Left colon (tissue), 2 donors: ENCODE measurements around the gene TPCN2. TPM values are rescaled to one million over a fixed set of nuclear protein-coding genes. Genes with fewer than 3 reads are reported as not detected.

Source experiments
- ATAC-seq: fragments of 200-7000 bp; cut with Tn5 transposase; one replicate; pipeline ENCODE4 v1.9.1; 2020; ENCODE audit warnings: mild to moderate bottlenecking, moderate library complexity
- DNase-seq, 2 donors: peaks; one replicate each; pipeline ENCODE4 v3.0.0-alpha.2; 2020
- intact Hi-C, 2 donors: fragments of 100-400 bp; cut with DNase I in 1 of 2; cut with micrococcal nuclease in 1 of 2; formaldehyde crosslinking; loops; one replicate each; pipeline versions ENCODE4 v1.11.2 to v1.14.0; 2022; cut with DNase I, micrococcal nuclease
- total RNA-seq, 2 donors: library from RNA; stranded (reverse); fragmentation: NEBNext Ultra II Directional; extraction: Animal tissue kit (Norgen Biotek cat#: 25700); gene quantifications; one replicate each; pipeline ENCODE4 v1.2.1, GENCODE V29; 2021
- donor health status: DM: no; HTN: no; CAD: no.
- donor health status: DM: yes; HTN: yes; CAD: no.

TPCN2 gene
- total RNA-seq, 2 donors from 2014 or later, result 17.1 to 17.6 TPM

DNA sequence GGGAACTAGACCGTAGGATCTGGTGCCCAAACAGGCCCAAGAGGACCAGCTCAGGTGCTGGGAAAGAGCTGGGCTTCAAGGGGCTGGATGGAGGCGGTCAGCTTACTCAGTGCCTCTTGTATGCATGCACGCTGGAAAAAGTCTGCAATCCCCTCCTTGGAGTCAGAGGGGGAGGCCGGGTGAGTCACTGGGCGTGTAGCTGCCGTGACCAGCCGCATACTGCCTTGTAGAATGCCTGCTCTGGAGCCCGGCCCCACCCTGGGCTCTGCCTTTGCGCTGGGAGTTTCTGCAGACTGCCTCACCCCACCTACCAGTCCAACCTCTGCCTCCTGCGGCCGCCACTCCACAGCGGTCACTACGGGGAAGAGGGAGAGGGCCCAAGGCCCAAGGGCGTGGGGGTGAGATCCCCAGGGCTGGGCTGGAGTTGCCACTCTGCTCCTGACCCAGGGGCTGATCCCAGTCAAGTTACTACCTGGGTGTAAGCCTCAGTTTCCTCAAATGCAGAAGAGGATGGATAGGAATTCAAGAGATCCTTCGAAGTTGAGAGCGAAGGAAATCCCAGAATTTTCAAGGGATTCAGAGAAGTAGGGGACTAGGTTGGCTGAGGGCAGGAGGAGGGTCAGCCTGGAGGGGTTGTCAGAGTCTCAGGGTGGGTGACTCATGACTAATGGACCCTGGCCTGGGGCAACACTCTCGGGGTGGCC lies 39.8 kb upstream of the TPCN2 start:
- intact Hi-C loops, result loop anchor here in 1 of 2 donors (10.0 kb wide), 1 partner anchor 64 kb away; no protein-coding TSS in a partner anchor
- DNase-seq, result peak; percentile 78 to 84
- peak; percentile 86 for ATAC-seq

GRCh38 chr11:69009441-69010211 lies 39.1 kb upstream of the TPCN2 start:
- intact Hi-C loops, result loop anchor here in 1 of 2 donors (10.0 kb wide), 1 partner anchor 65 kb away; no protein-coding TSS in a partner anchor
- ATAC-seq (no peak), DNase-seq (no peak)

DNA sequence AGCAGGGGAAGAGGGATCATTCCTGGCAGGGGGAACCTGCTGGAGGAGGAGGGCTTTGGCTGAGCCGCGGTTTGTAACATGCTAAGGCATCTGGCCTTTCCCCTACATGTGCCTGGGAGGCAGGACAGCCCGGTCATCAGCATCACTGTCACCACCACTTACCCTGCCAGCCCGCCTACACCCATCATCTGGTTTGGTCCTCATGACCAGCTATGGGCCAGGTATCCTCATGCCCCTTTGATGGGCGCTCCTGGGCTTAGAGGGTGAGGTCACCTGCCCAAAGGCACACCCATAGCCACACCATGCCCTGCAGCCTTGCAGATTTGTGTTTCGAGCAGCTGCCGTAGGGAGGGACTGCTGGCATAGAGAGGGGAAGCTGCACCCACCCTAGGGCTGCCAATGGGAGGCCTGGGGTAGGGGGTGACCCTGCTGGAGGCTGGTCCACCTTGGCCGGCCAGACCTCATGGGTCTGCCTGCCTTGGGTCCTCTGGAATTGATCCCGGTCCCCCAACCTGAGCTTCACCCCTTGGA lies 38.3 kb upstream of the TPCN2 start:
- no peak for ATAC-seq
- no peak for DNase-seq
- intact Hi-C loops, result no loop called here

GRCh38 chr11:69010964-69011623 lies 37.6 kb upstream of the TPCN2 start:
- ATAC-seq (peak; percentile 82), DNase-seq (peak; percentile 75 to 76)
- intact Hi-C loops, result no loop called here

GRCh38 chr11:69011624-69012091 lies 37.1 kb upstream of the TPCN2 start:
- no peak for ATAC-seq
- intact Hi-C loops, result no loop called here
- DNase-seq, result peak in 1 of 2 donors; percentile 22

DNA sequence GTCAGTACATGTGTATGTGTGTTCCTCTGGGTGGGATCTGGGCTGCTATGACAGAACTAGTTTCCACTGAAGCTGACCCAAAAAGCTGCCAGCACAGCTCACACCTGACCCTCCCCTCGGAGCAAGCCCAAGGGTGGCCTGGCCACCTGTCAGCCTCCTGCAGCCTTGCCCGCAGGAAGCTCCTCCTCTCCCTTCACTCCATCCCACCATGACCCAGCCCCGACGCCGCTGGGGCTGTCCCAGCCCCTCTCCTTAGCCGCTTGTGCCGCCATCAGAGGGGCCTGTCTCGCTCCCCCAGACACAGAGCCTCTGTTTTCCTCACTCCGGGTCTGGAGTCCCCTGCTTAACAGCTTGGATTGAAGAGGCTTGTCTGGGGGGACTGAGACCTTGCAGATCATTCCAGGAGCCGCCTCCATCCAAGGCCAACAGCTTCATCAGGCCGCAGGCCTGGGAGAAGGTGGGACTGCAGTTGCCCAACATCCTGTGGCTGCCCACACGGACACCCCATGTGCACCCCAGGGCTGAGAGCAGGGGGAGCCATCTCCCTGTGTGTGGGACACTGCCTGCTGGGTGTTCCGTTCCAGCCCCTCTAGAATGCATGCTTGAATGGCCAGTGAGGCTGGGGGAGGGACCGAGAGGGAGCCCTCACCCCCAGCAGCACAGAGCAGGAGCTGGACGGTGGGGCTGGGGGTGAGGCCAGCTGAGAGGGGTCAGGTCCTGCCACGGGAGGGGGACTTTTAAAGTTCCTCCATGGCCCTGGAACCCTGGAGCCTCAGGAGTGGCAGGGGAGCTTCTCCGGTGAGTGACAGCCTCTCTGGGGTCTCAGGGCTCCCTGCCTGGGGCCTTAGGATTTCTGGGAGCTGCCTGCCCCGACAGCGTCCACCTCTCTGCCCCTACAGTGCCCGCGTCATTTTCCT lies 36.4 kb upstream of the TPCN2 start:
- DNase-seq (no peak), ATAC-seq (no peak)
- intact Hi-C loops, result no loop called here

- DNase-seq (peak; percentile 78 to 92), ATAC-seq (peak; percentile 2)
- intact Hi-C loops, result no loop called here
Measured at GRCh38 chr11:69013009-69013951, 35.5 kb upstream of the TPCN2 start, which contains the start of gene MRGPRF. Gene MRGPRF (minus strand): TSS chr11:69013246. CDS start chr11:69009901, 3,345 bp downstream.

DNA sequence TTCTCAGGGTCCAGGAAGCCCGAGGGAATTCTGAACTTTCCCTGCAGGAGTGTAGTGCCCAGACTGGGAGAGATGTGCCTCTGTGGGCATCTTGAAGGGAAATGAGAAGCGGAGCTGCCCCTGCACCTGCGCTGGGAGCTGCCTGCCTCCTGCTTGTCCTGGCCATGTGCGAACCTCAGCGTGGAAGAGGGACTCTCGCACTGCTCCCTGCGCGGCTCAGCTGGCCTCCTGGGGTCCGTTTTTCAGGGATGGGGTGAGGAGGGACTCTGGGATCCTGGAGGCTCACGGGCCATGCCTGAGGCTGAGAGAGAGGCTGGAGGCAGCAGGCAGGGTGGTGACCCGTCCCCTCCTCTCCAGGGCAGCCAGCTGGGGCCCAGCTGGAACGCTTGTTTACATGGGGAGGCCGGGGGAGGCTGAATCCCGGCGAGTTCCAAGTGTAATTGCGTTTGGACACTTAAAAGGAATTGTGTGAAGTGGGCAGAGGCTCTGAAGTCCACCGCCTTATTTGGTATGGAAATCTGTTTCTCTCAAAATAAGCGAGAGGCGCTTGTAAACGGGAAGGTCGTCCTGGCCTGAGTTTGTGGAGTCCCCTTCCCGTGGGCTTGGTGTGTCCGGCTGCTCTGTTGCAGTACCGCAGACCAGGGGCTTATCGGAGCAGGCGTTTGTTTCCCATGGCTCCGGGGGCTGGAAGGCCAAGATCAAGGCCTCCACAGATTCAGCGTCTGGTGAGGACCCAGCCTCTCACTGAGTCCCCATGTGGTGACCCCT lies 34.5 kb upstream of the TPCN2 start:
- intact Hi-C loops, result no loop called here
- no peak for ATAC-seq
- peak; percentile 45 to 81 for DNase-seq

GRCh38 chr11:69014898-69015549 lies 33.7 kb upstream of the TPCN2 start:
- ATAC-seq (no peak), DNase-seq (no peak)
- intact Hi-C loops, result no loop called here

- no peak for DNase-seq
- intact Hi-C loops, result no loop called here
- no peak for ATAC-seq
Measured at GRCh38 chr11:69017951-69018350, 30.8 kb upstream of the TPCN2 start.

DNA sequence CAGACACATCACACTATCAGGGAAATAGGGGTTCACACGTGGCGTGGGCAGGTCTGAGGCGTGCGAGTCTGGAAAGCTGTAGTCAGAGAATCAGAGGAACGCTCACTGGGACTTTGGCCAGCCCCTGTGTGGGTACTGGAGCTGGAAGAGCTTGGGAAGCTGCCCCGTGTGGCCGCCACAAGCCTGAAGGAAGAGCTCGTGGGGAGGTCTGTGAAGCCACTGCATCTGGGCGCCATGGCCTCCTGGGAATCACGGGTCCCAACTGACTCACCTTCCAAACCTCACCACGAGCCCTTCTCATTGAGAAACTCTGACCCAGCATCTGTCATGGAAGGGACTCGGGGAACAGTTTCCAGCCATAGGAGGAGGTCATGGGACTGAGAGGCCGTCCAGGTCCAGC lies 29.8 kb upstream of the TPCN2 start:
- intact Hi-C loops, result no loop called here
- no peak for ATAC-seq
- DNase-seq, result no peak

- intact Hi-C loops, result no loop called here
- ATAC-seq (no peak), DNase-seq (no peak)
Measured at GRCh38 chr11:69022260-69022659, 26.5 kb upstream of the TPCN2 start.

DNA sequence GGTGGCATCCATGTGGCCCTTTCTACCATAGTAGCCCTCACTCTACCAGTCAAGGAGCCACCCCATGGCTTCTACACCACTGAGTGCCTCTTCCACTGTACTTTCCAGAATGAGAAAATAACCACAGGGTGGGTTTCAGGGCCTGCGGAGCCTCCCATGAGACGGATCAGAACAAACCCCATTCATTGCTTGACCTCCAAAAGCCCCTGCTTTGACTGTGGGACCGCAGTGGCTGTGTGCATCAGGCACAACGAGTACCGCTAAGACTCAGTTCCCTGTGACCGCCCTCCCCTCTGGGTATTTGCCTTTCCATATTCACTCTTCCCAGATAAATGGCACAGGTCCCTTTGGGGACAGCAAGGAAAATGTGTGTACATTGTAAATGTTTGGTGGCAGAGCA lies 24.2 kb upstream of the TPCN2 start:
- ATAC-seq, result no peak
- intact Hi-C loops, result no loop called here
- DNase-seq, result no peak

GRCh38 chr11:69027704-69028372 lies 20.9 kb upstream of the TPCN2 start:
- intact Hi-C loops, result no loop called here
- ATAC-seq, result no peak
- DNase-seq, result no peak

GRCh38 chr11:69030301-69030700 lies 18.4 kb upstream of the TPCN2 start:
- intact Hi-C loops, result no loop called here
- ATAC-seq, result no peak
- no peak for DNase-seq
